Spinal cord (tissue), 10 donors: ENCODE results near the gene LMBR1L. TPM values are rescaled to one million over a fixed set of nuclear protein-coding genes. Genes with fewer than 3 reads are reported as not detected.
A peak's percentile ranks its signal among the peaks of the same experiment; 100 is the strongest.

Experiments
- DNase-seq, 6 donors: peaks; one replicate each; pipeline versions ENCODE4 v3.0.0 to v3.0.0-alpha.2; 2013 to 2015; ENCODE audit warnings: low spot score in 6 of 6, low read depth in 4 of 6
- H3K27ac ChIP-seq: one replicate; pipeline ENCODE4 v1.5.1; 2013; ENCODE audit warnings: low read depth, low read length, control low read depth
- H3K27me3 ChIP-seq: one replicate; pipeline ENCODE4 v1.6.1; 2013; ENCODE audit warnings: low read length; ENCODE audit not compliant: control insufficient read depth, insufficient read depth
- H3K36me3 ChIP-seq: one replicate; pipeline ENCODE4 v1.6.1; 2013; ENCODE audit warnings: low read length; ENCODE audit not compliant: control insufficient read depth, insufficient read depth
- H3K4me1 ChIP-seq: one replicate; pipeline ENCODE4 v1.6.1; 2013; ENCODE audit warnings: low read length; ENCODE audit not compliant: control insufficient read depth, insufficient read depth
- H3K4me3 ChIP-seq: one replicate; pipeline ENCODE4 v1.5.1; 2013; ENCODE audit warnings: low read depth, low read length, control low read depth
- H3K9me3 ChIP-seq: one replicate; pipeline ENCODE4 v1.6.1; 2013; ENCODE audit warnings: low read length; ENCODE audit not compliant: control insufficient read depth, insufficient read depth
- WGBS: methylation state at CpG from one replicate; pipeline ENCODE4 v1.1.5; 2013; ENCODE audit warnings: missing lambda C conversion rate; ENCODE audit not compliant: insufficient coverage; 5-methylcytosine and 5-hydroxymethylcytosine counted together
- long read RNA-seq, 4 donors: transcript quantifications; one replicate each; lab custom pipeline, GENCODE V29; 2026
- polyA plus RNA-seq, 2 donors: library from polyadenylated mRNA; unstranded; fragments of 120-200 nt; gene quantifications; one replicate each; pipeline ENCODE4 v1.2.1, GENCODE V29; 2013; ENCODE audit not compliant: insufficient read length in 2 of 2
- total RNA-seq, 2 donors: library from RNA; depleted of rRNA in 1 of 2; stranded (reverse); fragments of 120-200 nt in 1 of 2; fragments of >200 nt in 1 of 2; gene quantifications; one replicate each; pipeline versions ENCODE4 v1.2.3 to v1.2.4, GENCODE V29; 2013 to 2014
- donor health status: healthy.

Gene LMBR1L
- total RNA-seq (10 to 100 TPM; 38.0 to 48.5 TPM), polyA plus RNA-seq (100 to 1,000 TPM in 1 of 2 donors, 10 to 100 TPM in 1; 81.0 to 127 TPM)
- long read RNA-seq, donor 1, transcript LMBR1L-201 (17 exons, 2,934 nt) = major isoform, 6 of 26 reads
- long read RNA-seq, donor 1, partial matches to known transcripts = 18 of 26 reads
- long read RNA-seq, donor 1, other reads (novel, unspliced or antisense) = 0 of 26 reads
- long read RNA-seq, donor 2, partial matches to known transcripts = 0 of 5 reads
- long read RNA-seq, donor 2, other reads (novel, unspliced or antisense) = 0 of 5 reads
- long read RNA-seq, donor 3, partial matches to known transcripts = 0 of 10 reads
- long read RNA-seq, donor 3, other reads (novel, unspliced or antisense) = 7 of 10 reads
- long read RNA-seq, donor 4, transcript LMBR1L-221 (2 exons, 874 nt) = major isoform, 7 of 25 reads
- long read RNA-seq, donor 4, partial matches to known transcripts = 9 of 25 reads
- long read RNA-seq, donor 4, other reads (novel, unspliced or antisense) = 0 of 25 reads

GRCh38 chr12:49110464-49111155 is at the start of gene LMBR1L:
TSS of gene LMBR1L (minus strand) at chr12:49110847. CDS start at chr12:49110555, 292 bp downstream.
- peak within 1 kb of the TSS; percentile 99 for H3K4me3 ChIP-seq
- peak within 1 kb of the TSS; percentile 98 for H3K27ac ChIP-seq
- peaks cover 16% of the 10 kb centered on the region for H3K36me3 ChIP-seq
- under 1% methylated on average over 38 of the region's 43 CpGs for WGBS
- H3K9me3 ChIP-seq = no peaks in the 10 kb centered on the region
- H3K4me1 ChIP-seq = peaks cover 34% of the 10 kb centered on the region
- H3K27me3 ChIP-seq = no peaks in the 10 kb centered on the region
- peak; percentile 95 to 100 (median 97) for DNase-seq

DNA sequence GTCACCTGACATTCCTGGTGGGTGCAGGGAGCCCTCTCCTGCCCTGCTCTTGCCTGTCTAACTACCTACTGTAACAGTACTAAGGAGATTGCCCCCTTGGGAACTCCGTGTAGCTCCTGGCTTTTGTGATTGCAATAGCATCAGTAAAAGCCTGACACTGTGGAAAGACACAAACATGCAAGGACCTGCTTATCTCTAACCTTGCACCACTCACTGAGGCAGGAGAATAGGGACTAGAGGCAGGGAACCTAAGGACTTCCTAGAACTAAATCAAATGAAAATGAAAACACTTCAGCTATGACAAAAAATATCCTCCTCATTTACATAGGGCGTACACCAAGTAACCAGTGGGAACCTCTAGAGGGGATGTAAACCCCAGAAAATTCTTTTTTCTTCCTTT is 49.8 kb upstream of the LMBR1L start:
- peak in 1 of 6 donors; percentile 34 for DNase-seq
- Histone ChIP-seq H3K27me3 (no peaks in the 10 kb centered on the region), H3K9me3 (no peaks in the 10 kb centered on the region), H3K4me1 (no peaks in the 10 kb centered on the region), H3K36me3 (no peaks in the 10 kb centered on the region), H3K27ac (no peak overlapping the region), H3K4me3 (no peak overlapping the region)
- 100% methylated on average over 1 of the region's 2 CpGs for WGBS

- no peaks in the 10 kb centered on the region for H3K9me3 ChIP-seq
- H3K27ac ChIP-seq = no peak overlapping the region
- no peak for DNase-seq
- H3K4me1 ChIP-seq = no peaks in the 10 kb centered on the region
- no peaks in the 10 kb centered on the region for H3K36me3 ChIP-seq
- no peaks in the 10 kb centered on the region for H3K27me3 ChIP-seq
- no CpG with 5 or more reads among the region's 3 CpGs for WGBS
- H3K4me3 ChIP-seq = no peak overlapping the region
Measured at GRCh38 chr12:49154221-49154620, 43.6 kb upstream of the LMBR1L start.

DNA sequence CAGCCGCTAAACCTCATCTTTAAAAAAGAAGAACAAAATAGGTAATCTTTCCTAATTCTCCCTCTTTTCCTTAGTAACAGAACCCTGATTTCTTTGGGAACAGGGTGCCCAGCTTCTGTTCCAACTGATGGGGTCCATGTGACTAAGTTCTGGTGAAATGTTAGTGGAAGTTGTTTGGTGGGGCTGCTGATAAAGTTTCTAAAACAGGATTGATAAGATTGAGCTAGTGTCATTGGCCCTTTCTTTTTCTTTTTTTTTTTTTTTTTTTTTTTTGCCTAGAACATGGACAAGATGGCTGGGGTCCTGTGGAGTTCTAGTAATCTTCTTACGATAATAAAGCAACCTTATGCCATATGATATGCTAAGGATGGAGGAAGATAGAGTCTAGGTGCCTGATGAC is 36.7 kb upstream of the LMBR1L start:
- Histone ChIP-seq H3K36me3 (no peaks in the 10 kb centered on the region), H3K27ac (no peak overlapping the region), H3K9me3 (no peaks in the 10 kb centered on the region), H3K27me3 (no peaks in the 10 kb centered on the region), H3K4me3 (no peak overlapping the region), H3K4me1 (no peaks in the 10 kb centered on the region)
- no peak for DNase-seq
- whole genome bisulfite sequencing = no CpG with 5 or more reads among the region's 2 CpGs

DNA sequence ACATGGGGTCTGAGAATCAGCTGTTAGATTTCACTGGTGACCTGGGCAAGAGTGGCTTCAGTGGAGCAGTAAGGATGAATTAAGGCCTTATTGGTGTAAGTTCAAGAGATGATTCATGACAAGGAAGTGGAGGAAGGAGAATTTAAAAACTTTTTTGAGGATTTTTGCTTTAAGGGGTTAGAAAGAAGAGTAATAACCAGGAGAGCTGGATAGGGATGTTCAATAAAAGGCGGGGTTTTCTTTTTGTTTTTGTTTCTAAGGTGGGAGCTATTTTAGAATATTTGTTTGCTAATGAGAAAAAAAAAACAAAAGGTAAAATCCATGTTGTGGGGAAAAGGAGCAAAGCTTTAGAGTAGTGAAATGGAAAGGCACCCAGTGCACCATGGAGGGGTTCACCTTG is 35.8 kb upstream of the LMBR1L start:
- no CpG with 5 or more reads among the region's 1 CpG for WGBS
- H3K4me1 ChIP-seq = no peaks in the 10 kb centered on the region
- no peaks in the 10 kb centered on the region for H3K27me3 ChIP-seq
- H3K27ac ChIP-seq = no peak overlapping the region
- no peak overlapping the region for H3K4me3 ChIP-seq
- DNase-seq = no peak
- H3K9me3 ChIP-seq = no peaks in the 10 kb centered on the region
- no peaks in the 10 kb centered on the region for H3K36me3 ChIP-seq

- Histone ChIP-seq H3K9me3 (no peaks in the 10 kb centered on the region), H3K4me1 (no peaks in the 10 kb centered on the region), H3K4me3 (no peak overlapping the region), H3K27ac (no peak overlapping the region), H3K27me3 (no peaks in the 10 kb centered on the region), H3K36me3 (no peaks in the 10 kb centered on the region)
- 74% methylated on average over 2 of the region's 2 CpGs for WGBS
- DNase-seq = no peak
Measured at GRCh38 chr12:49144384-49144783, 33.7 kb upstream of the LMBR1L start.

GRCh38 chr12:49138999-49139398 is 28.4 kb upstream of the LMBR1L start:
- 100% methylated on average over 1 of the region's 2 CpGs for WGBS
- no peaks in the 10 kb centered on the region for H3K4me1 ChIP-seq
- H3K9me3 ChIP-seq = no peaks in the 10 kb centered on the region
- no peak for DNase-seq
- H3K4me3 ChIP-seq = no peak overlapping the region
- H3K27ac ChIP-seq = no peak overlapping the region
- H3K36me3 ChIP-seq = no peaks in the 10 kb centered on the region
- H3K27me3 ChIP-seq = no peaks in the 10 kb centered on the region

- Histone ChIP-seq H3K36me3 (no peaks in the 10 kb centered on the region), H3K4me1 (peaks cover 1% of the 10 kb centered on the region), H3K4me3 (no peak overlapping the region), H3K27ac (no peak overlapping the region), H3K9me3 (no peaks in the 10 kb centered on the region), H3K27me3 (no peaks in the 10 kb centered on the region)
- peak in 2 of 6 donors; percentile 8 to 26 for DNase-seq
- WGBS = no CpG with 5 or more reads among the region's 2 CpGs
Measured at GRCh38 chr12:49138587-49138986, 27.9 kb upstream of the LMBR1L start.

- no peaks in the 10 kb centered on the region for H3K9me3 ChIP-seq
- no peak for DNase-seq
- H3K4me3 ChIP-seq = no peak overlapping the region
- H3K27ac ChIP-seq = no peak overlapping the region
- no peaks in the 10 kb centered on the region for H3K36me3 ChIP-seq
- no peaks in the 10 kb centered on the region for H3K27me3 ChIP-seq
- H3K4me1 ChIP-seq = peaks cover 3% of the 10 kb centered on the region
- no CpG with 5 or more reads among the region's 1 CpG for WGBS
Measured at GRCh38 chr12:49137476-49137875, 26.8 kb upstream of the LMBR1L start.
